ENCODE measurements around the gene TIMP2.
"Not testable (repeated sequence)": the region's sequence is repeated elsewhere in the genome, so short reads cannot be mapped to it uniquely, and the experiment has no call there.

Gene TIMP2

GRCh38 chr17:78904371-78904770 is 20.8 kb downstream of the TIMP2 start:
- FAIRE-seq, result no peak

- no peak for FAIRE-seq
Measured at GRCh38 chr17:78903101-78903779, 21.9 kb downstream of the TIMP2 start, which contains the start of gene CEP295NL. TSS of gene CEP295NL (minus strand) at chr17:78903201. CDS start at chr17:78901828, 1,373 bp downstream.

- FAIRE-seq, result not testable (repeated sequence)
Measured at GRCh38 chr17:78902231-78902630, 23.0 kb downstream of the TIMP2 start.

- no peak for FAIRE-seq
Measured at GRCh38 chr17:78901806-78902205, 23.4 kb downstream of the TIMP2 start.

GRCh38 chr17:78900816-78901215 is 24.4 kb downstream of the TIMP2 start:
- FAIRE-seq, result no peak

GRCh38 chr17:78899361-78900260 is 25.6 kb downstream of the TIMP2 start:
- FAIRE-seq, result no peak

- FAIRE-seq, result no peak
Measured at GRCh38 chr17:78898947-78899346, 26.2 kb downstream of the TIMP2 start.

- FAIRE-seq, result no peak
Measured at GRCh38 chr17:78898075-78898836, 26.9 kb downstream of the TIMP2 start.

- FAIRE-seq, result no peak
Measured at GRCh38 chr17:78897664-78898047, 27.5 kb downstream of the TIMP2 start.

- no peak for FAIRE-seq
Measured at GRCh38 chr17:78896834-78897663, 28.1 kb downstream of the TIMP2 start.

GRCh38 chr17:78896091-78896833 is 28.9 kb downstream of the TIMP2 start:
- no peak for FAIRE-seq

GRCh38 chr17:78895322-78895721 is 29.9 kb downstream of the TIMP2 start:
- FAIRE-seq, result no peak

- FAIRE-seq, result no peak
Measured at GRCh38 chr17:78893684-78894083, 31.5 kb downstream of the TIMP2 start.

- no peak for FAIRE-seq
Measured at GRCh38 chr17:78892936-78893379, 32.2 kb downstream of the TIMP2 start.

- no peak for FAIRE-seq
Measured at GRCh38 chr17:78892520-78892919, 32.7 kb downstream of the TIMP2 start.

- FAIRE-seq, result no peak
Measured at GRCh38 chr17:78892062-78892456, 33.1 kb downstream of the TIMP2 start.

- no peak for FAIRE-seq
Measured at GRCh38 chr17:78891406-78892061, 33.7 kb downstream of the TIMP2 start.

GRCh38 chr17:78890498-78890897 is 34.7 kb downstream of the TIMP2 start:
- no peak for FAIRE-seq

GRCh38 chr17:78890096-78890495 is 35.1 kb downstream of the TIMP2 start:
- FAIRE-seq, result not testable (repeated sequence)

- FAIRE-seq, result no peak
Measured at GRCh38 chr17:78889531-78889930, 35.7 kb downstream of the TIMP2 start.

Data from endometrium (tissue), 2 donors.